HL-60 (cell line): ENCODE results near the gene DCLK2.

ENCODE experiments used
- POLR2AphosphoS5 ChIP-seq: IDR thresholded peaks from 2 replicates; pipeline ENCODE4 v1.6.1; 2012; ENCODE audit warnings: low read depth
- TF ChIP-seq, protein P1 (sequence below): IDR thresholded peaks from one replicate; pipeline ENCODE4 v1.5.1; 2011; ENCODE audit warnings: low read length, control low read depth, inconsistent platforms; ENCODE audit not compliant: insufficient read depth
- TF ChIP-seq, protein P2 (sequence below): IDR thresholded peaks from 2 replicates; pipeline ENCODE4 v1.6.1; 2012; ENCODE audit warnings: low read depth; ENCODE audit not compliant: insufficient replicate concordance

DNA sequence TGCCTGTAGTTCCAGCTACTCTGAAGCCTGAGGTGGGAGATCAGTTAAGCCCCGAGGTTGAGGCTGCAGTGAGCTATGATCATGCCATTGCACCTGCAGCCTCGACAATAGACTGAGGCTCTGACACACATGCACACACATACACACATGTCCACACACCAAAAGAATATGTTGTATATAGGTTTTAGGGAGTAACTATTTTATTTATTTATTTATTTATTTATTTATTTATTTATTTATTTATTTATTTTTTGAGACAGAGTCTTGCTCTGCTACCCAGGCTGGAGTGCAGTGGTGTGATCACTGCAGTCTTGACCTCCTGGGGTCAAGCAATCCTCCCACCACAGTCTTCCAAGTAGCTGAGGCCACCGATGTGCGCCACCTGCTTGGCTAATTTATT, 78.3 kb downstream of the DCLK2 start:
- TF ChIP-seq, protein P1, sequence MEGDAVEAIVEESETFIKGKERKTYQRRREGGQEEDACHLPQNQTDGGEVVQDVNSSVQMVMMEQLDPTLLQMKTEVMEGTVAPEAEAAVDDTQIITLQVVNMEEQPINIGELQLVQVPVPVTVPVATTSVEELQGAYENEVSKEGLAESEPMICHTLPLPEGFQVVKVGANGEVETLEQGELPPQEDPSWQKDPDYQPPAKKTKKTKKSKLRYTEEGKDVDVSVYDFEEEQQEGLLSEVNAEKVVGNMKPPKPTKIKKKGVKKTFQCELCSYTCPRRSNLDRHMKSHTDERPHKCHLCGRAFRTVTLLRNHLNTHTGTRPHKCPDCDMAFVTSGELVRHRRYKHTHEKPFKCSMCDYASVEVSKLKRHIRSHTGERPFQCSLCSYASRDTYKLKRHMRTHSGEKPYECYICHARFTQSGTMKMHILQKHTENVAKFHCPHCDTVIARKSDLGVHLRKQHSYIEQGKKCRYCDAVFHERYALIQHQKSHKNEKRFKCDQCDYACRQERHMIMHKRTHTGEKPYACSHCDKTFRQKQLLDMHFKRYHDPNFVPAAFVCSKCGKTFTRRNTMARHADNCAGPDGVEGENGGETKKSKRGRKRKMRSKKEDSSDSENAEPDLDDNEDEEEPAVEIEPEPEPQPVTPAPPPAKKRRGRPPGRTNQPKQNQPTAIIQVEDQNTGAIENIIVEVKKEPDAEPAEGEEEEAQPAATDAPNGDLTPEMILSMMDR, result no peak
- TF ChIP-seq POLR2AphosphoS5, result no peak
- TF ChIP-seq, protein P2, sequence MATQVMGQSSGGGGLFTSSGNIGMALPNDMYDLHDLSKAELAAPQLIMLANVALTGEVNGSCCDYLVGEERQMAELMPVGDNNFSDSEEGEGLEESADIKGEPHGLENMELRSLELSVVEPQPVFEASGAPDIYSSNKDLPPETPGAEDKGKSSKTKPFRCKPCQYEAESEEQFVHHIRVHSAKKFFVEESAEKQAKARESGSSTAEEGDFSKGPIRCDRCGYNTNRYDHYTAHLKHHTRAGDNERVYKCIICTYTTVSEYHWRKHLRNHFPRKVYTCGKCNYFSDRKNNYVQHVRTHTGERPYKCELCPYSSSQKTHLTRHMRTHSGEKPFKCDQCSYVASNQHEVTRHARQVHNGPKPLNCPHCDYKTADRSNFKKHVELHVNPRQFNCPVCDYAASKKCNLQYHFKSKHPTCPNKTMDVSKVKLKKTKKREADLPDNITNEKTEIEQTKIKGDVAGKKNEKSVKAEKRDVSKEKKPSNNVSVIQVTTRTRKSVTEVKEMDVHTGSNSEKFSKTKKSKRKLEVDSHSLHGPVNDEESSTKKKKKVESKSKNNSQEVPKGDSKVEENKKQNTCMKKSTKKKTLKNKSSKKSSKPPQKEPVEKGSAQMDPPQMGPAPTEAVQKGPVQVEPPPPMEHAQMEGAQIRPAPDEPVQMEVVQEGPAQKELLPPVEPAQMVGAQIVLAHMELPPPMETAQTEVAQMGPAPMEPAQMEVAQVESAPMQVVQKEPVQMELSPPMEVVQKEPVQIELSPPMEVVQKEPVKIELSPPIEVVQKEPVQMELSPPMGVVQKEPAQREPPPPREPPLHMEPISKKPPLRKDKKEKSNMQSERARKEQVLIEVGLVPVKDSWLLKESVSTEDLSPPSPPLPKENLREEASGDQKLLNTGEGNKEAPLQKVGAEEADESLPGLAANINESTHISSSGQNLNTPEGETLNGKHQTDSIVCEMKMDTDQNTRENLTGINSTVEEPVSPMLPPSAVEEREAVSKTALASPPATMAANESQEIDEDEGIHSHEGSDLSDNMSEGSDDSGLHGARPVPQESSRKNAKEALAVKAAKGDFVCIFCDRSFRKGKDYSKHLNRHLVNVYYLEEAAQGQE, result no peak
